Breast epithelium (tissue), 4 donors: ENCODE results near the gene LPCAT4. TPM values are rescaled to one million over a fixed set of nuclear protein-coding genes. Genes with fewer than 3 reads are reported as not detected.
"Not testable (repeated sequence)": the region's sequence is repeated elsewhere in the genome, so short reads cannot be mapped to it uniquely, and the experiment has no call there.

Experiments used
- DNase-seq, 2 donors: peaks; one replicate each; pipeline ENCODE4 v3.0.0-alpha.2; 2019; ENCODE audit warnings: low spot score in 2 of 2
- H3K27ac ChIP-seq, 2 donors: fragments of 200-600 bp; sonication (generic) in 1 of 2; one replicate each; pipeline ENCODE4 v1.5.1; 2016 to 2019; ENCODE audit warnings: mild to moderate bottlenecking in 1 of 2
- H3K27me3 ChIP-seq, 2 donors: fragments of 200-600 bp; sonication (generic) in 1 of 2; one replicate each; pipeline versions ENCODE4 v1.5.1 to v1.6.0; 2017 to 2019; ENCODE audit warnings: control low read depth in 1 of 2, mild to moderate bottlenecking in 1 of 2
- H3K36me3 ChIP-seq: fragments of 200-600 bp; one replicate; pipeline ENCODE4 v1.5.1; 2019
- H3K4me1 ChIP-seq, 2 donors: fragments of 200-600 bp; sonication (generic); one replicate each; pipeline ENCODE4 v1.5.1; 2016 to 2019; ENCODE audit warnings: control low read depth in 1 of 2
- H3K4me3 ChIP-seq, 3 donors: fragments of 200-600 bp; sonication (generic); 1 replicate in 2 of 3; 2 replicates in 1 of 3; pipeline ENCODE4 v1.5.1; 2016 to 2019; ENCODE audit warnings: mild to moderate bottlenecking in 3 of 3, moderate library complexity in 2 of 3
- H3K9me3 ChIP-seq, 2 donors: fragments of 200-600 bp; sonication (generic) in 1 of 2; one replicate each; pipeline ENCODE4 v1.5.1; 2016 to 2019; ENCODE audit warnings: control low read depth in 1 of 2
- POLR2A ChIP-seq: fragments of 450-650 bp; IDR thresholded peaks from one replicate; pipeline ENCODE4 v1.6.1; 2016; ENCODE audit warnings: antibody characterized with exemption, mild to moderate bottlenecking, moderate library complexity
- POLR2AphosphoS5 ChIP-seq, 3 donors: sonication (generic); formaldehyde crosslinking; IDR thresholded peaks; one replicate each; pipeline ENCODE4 v1.6.1; 2017; ENCODE audit warnings: antibody characterized with exemption in 3 of 3
- intact Hi-C: fragments of 100-400 bp; cut with DNase I; formaldehyde crosslinking; loops from one replicate; pipeline ENCODE4 v1.15.1; 2023; ENCODE audit warnings: low total_unique reads
- total RNA-seq, 3 donors: library from RNA; depleted of rRNA; stranded (reverse); fragments of >200 nt; gene quantifications; one replicate each; pipeline ENCODE4 v1.1.0, GENCODE V29; 2016
- TF ChIP-seq, protein P1 (sequence below), 3 donors: fragments of 450-650 bp; IDR thresholded peaks; one replicate each; pipeline ENCODE4 v1.5.1; 2016 to 2017; ENCODE audit warnings: antibody characterized with exemption in 3 of 3, mild to moderate bottlenecking in 3 of 3, moderate library complexity in 3 of 3

Gene LPCAT4
- total RNA-seq, 3 donors from 2014 or later, result 10.7 to 16.4 (median 13.8) TPM

DNA sequence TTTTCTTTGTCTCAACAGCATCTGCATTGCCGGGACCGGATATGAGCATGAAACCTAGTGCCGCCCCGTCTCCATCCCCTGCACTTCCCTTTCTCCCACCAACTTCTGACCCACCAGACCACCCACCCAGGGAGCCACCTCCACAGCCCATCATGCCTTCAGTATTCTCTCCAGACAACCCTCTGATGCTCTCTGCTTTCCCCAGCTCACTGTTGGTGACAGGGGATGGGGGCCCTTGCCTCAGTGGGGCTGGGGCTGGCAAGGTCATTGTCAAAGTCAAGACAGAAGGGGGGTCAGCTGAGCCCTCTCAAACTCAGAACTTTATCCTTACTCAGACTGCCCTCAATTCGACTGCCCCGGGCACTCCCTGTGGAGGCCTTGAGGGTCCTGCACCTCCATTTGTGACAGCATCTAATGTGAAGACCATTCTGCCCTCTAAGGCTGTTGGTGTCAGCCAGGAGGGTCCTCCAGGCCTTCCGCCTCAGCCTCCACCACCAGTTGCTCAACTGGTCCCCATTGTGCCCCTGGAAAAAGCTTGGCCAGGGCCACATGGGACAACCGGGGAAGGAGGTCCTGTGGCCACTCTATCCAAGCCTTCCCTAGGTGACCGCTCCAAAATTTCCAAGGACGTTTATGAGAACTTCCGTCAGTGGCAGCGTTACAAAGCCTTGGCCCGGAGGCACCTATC, 18.9 kb downstream of the LPCAT4 start:
- no peak overlapping the region for H3K4me3 ChIP-seq
- no peaks in the 10 kb centered on the region for H3K4me1 ChIP-seq
- H3K27me3 ChIP-seq, result no peaks in the 10 kb centered on the region
- H3K9me3 ChIP-seq, result no peaks in the 10 kb centered on the region
- intact Hi-C loops, result no loop called here
- H3K36me3 ChIP-seq, result no peaks in the 10 kb centered on the region
- DNase-seq, result no peak
- H3K27ac ChIP-seq, result peak overlapping the region in 1 of 2 donors; percentile 12
- TF ChIP-seq, protein P1, sequence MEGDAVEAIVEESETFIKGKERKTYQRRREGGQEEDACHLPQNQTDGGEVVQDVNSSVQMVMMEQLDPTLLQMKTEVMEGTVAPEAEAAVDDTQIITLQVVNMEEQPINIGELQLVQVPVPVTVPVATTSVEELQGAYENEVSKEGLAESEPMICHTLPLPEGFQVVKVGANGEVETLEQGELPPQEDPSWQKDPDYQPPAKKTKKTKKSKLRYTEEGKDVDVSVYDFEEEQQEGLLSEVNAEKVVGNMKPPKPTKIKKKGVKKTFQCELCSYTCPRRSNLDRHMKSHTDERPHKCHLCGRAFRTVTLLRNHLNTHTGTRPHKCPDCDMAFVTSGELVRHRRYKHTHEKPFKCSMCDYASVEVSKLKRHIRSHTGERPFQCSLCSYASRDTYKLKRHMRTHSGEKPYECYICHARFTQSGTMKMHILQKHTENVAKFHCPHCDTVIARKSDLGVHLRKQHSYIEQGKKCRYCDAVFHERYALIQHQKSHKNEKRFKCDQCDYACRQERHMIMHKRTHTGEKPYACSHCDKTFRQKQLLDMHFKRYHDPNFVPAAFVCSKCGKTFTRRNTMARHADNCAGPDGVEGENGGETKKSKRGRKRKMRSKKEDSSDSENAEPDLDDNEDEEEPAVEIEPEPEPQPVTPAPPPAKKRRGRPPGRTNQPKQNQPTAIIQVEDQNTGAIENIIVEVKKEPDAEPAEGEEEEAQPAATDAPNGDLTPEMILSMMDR (IDR thresholded peaks at IDR 0.05), result no peak
- no peak for TF ChIP-seq POLR2AphosphoS5 (IDR thresholded peaks at IDR 0.05)
- TF ChIP-seq POLR2A, result no peak

- intact Hi-C loops, result no loop called here
- H3K27ac ChIP-seq, result peak within 1 kb of the TSS; percentile 88 to 90
Observed at GRCh38 chr15:34342737-34343575, 24.0 kb downstream of the LPCAT4 start, which contains the start of the genes NOP10 and NUTM1. TSS of gene NOP10 (minus strand) at chr15:34343136. CDS start at chr15:34343073, 63 bp downstream. TSS of gene NUTM1 (plus strand) at chr15:34343315. CDS start at chr15:34343697, 382 bp downstream.

GRCh38 chr15:34342213-34342736, 24.7 kb downstream of the LPCAT4 start:
- DNase-seq, H3K4me1 ChIP-seq, H3K9me3 ChIP-seq, H3K36me3 ChIP-seq, intact Hi-C loops, H3K27me3 ChIP-seq: not testable (repeated sequence)
- Histone ChIP-seq H3K27ac (peak overlapping the region; percentile 88 to 90), H3K4me3 (peak overlapping the region; percentile 63 to 84 (median 80))

More at GRCh38 chr15:34342737-34343575, 24.0 kb downstream of the LPCAT4 start, which contains the start of the genes NOP10 and NUTM1:
- Histone ChIP-seq H3K4me3 (peak within 1 kb of the TSS; percentile 63 to 84 (median 80)), H3K27me3 (no peaks in the 10 kb centered on the region), H3K36me3 (no peaks in the 10 kb centered on the region), H3K9me3 (no peaks in the 10 kb centered on the region), H3K4me1 (no peaks in the 10 kb centered on the region)
- DNase-seq, result peak; percentile 82 to 92
- TF ChIP-seq POLR2A (peak; percentile 54), POLR2AphosphoS5 (IDR thresholded peaks at IDR 0.05) (peak; percentile 85 to 94 (median 94))
- TF ChIP-seq, protein P1 (IDR thresholded peaks at IDR 0.05), result peak; percentile 96 to 99 (median 96)

- TF ChIP-seq, protein P1 (IDR thresholded peaks at IDR 0.05), result no peak
- TF ChIP-seq POLR2AphosphoS5 (IDR thresholded peaks at IDR 0.05) (no peak), POLR2A (no peak)
- H3K4me3 ChIP-seq, result peak overlapping the region; percentile 63 to 84 (median 80)
- no peak overlapping the region for H3K27ac ChIP-seq
- no peak for DNase-seq
- intact Hi-C loops, result no loop called here
- no peaks in the 10 kb centered on the region for H3K36me3 ChIP-seq
- H3K27me3 ChIP-seq, result no peaks in the 10 kb centered on the region
- no peaks in the 10 kb centered on the region for H3K9me3 ChIP-seq
- H3K4me1 ChIP-seq, result no peaks in the 10 kb centered on the region
Observed at GRCh38 chr15:34341381-34342212, 25.4 kb downstream of the LPCAT4 start.

DNA sequence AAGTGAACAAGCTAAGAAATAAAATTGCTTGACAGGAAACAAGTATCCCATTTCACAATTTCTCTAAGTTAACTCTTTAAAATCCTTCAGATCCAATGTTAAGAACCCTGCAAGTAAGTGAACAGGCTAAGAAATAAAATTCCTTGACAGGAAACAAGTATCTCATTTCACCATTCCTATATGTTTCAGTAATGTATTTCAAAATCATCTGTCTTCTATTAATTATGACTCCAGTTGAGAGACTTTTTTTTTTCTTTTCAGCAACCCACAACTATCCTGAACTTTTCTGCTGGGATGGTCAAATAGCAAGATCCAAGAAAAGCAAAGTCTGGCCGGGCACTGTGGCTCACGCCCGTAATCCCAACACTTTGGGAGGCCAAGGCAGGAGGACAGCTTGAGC, 27.1 kb downstream of the LPCAT4 start:
- no peak for DNase-seq
- no peak for TF ChIP-seq POLR2A
- TF ChIP-seq POLR2AphosphoS5 (IDR thresholded peaks at IDR 0.05), result no peak
- TF ChIP-seq, protein P1 (IDR thresholded peaks at IDR 0.05), result no peak
- H3K4me3 ChIP-seq, result no peak overlapping the region
- H3K27me3 ChIP-seq, result no peaks in the 10 kb centered on the region
- H3K36me3 ChIP-seq, result no peaks in the 10 kb centered on the region
- no peaks in the 10 kb centered on the region for H3K4me1 ChIP-seq
- no peaks in the 10 kb centered on the region for H3K9me3 ChIP-seq
- intact Hi-C loops, result loop anchor here (10.0 kb wide), 1 partner anchor 1415 kb away; no protein-coding TSS in a partner anchor
- no peak overlapping the region for H3K27ac ChIP-seq
